ENCODE measurements around the gene VPS4B. TPM values are rescaled to one million over a fixed set of nuclear protein-coding genes. Genes with fewer than 3 reads are reported as not detected.

Gene VPS4B
- total RNA-seq, 8 experiments from 2014 or later, result 21.1 to 47.2 (median 35.3) TPM

DNA sequence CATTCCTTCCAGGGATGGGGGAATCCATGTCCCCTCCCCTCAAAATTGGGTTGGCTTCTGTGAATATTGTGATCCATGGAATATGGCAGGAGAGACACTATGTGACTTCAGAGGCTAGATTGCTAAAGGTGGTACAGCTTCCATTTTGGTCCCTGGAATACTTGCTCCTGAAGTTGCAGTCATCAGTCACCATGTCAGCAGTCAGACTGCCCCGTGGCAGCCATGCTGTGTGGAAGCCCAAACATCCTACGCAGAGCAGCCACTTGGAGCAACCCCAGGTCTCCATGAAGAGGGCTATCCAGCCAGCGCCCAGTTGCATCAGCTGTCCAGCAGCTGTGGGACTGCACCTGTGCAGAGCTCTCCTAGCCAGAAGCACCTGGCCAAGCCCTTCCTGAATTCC, 39.4 kb downstream of the VPS4B start:
- WGBS, 10 experiments, result 73 to 100% (median 83%) methylated on average over 2 to 3 of the region's 3 CpGs; no CpG with 5 or more reads in 5 of the 10 experiments
- in situ Hi-C loops (cut with MboI; ENCODE audit: low pct_unique_long_range_greater_than_20kb in 2 of 9, low sequenced_read_pairs in 9 of 9, unreplicated experiment in 9 of 9), result no loop called here
- Histone ChIP-seq H3K4me1 (replicated peaks in 1 of 2) (no peaks in the 10 kb centered on the region), H3K27ac (no peak overlapping the region), H3K4me3 (no peak overlapping the region)
- no peak for ATAC-seq (replicated peaks in 6 of 8)

- H3K4me3 ChIP-seq, result no peak overlapping the region
- in situ Hi-C loops (cut with MboI; ENCODE audit: low pct_unique_long_range_greater_than_20kb in 2 of 9, low sequenced_read_pairs in 9 of 9, unreplicated experiment in 9 of 9), result no loop called here
- H3K27ac ChIP-seq, result no peak overlapping the region
- ATAC-seq (replicated peaks in 6 of 8), result no peak
- no peaks in the 10 kb centered on the region for H3K4me1 ChIP-seq (replicated peaks in 1 of 2)
- 0 to 90% (median 73%) methylated on average over 1 to 2 of the region's 2 CpGs for WGBS, 10 experiments
These were observed 42.7 kb downstream of the VPS4B start for GRCh38 chr18:63379639-63379962.

DNA sequence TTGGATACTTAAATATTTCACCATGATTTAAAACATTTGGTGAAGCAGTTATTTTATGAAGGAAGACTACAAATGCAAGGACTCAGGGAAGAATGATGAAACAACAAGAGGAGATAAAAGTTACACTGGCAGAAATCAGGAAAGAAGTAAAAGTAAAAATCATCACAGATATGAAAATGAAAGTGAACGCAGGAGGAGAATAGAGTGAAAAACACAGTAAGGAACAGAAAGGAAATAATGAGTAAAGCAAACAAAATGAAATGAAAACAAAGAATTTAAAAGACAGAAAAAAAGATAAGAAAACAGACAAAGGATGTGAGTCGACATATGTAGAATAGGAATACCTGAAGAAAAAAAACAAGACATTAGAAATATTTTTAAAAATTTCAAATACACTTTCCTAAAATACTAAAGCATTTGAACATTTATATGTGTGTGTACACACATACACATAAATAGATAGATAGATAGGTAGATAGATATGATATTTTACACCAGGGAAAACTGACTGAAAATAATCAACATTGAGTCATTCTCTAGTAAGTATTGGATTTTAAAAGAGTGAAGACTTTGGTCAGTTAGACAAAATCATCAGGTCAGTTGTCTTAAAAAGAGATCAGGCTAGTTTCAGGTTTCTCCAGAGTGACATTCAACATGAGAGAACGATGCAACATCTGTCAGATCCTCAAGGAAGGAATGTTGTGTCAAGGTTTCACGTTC, 43.2 kb downstream of the VPS4B start:
- Histone ChIP-seq H3K27ac (no peak overlapping the region), H3K4me3 (no peak overlapping the region), H3K4me1 (replicated peaks in 1 of 2) (no peaks in the 10 kb centered on the region)
- in situ Hi-C loops (cut with MboI; ENCODE audit: low pct_unique_long_range_greater_than_20kb in 2 of 9, low sequenced_read_pairs in 9 of 9, unreplicated experiment in 9 of 9), result no loop called here
- ATAC-seq (replicated peaks in 6 of 8), result no peak
- 50 to 93% (median 80%) methylated on average over 3 to 4 of the region's 4 CpGs for WGBS, 10 experiments

- WGBS, 10 experiments, result 39 to 100% (median 80%) methylated on average over 1 to 2 of the region's 2 CpGs; no CpG with 5 or more reads in 2 of the 10 experiments
- Histone ChIP-seq H3K27ac (no peak overlapping the region), H3K4me3 (no peak overlapping the region), H3K4me1 (replicated peaks in 1 of 2) (no peaks in the 10 kb centered on the region)
- in situ Hi-C loops (cut with MboI; ENCODE audit: low pct_unique_long_range_greater_than_20kb in 2 of 9, low sequenced_read_pairs in 9 of 9, unreplicated experiment in 9 of 9), result no loop called here
- no peak for ATAC-seq (replicated peaks in 6 of 8)
These were observed 44.8 kb downstream of the VPS4B start for GRCh38 chr18:63377275-63377980.

- Histone ChIP-seq H3K4me1 (replicated peaks in 1 of 2) (no peaks in the 10 kb centered on the region), H3K27ac (no peak overlapping the region), H3K4me3 (no peak overlapping the region)
- 42 to 93% (median 83%) methylated on average over 1 to 2 of the region's 2 CpGs; no CpG with 5 or more reads in 3 of the 10 experiments for WGBS, 10 experiments
- no peak for ATAC-seq (replicated peaks in 6 of 8)
- in situ Hi-C loops (cut with MboI; ENCODE audit: low pct_unique_long_range_greater_than_20kb in 2 of 9, low sequenced_read_pairs in 9 of 9, unreplicated experiment in 9 of 9), result no loop called here
These were observed 45.7 kb downstream of the VPS4B start for GRCh38 chr18:63376538-63376937.

DNA sequence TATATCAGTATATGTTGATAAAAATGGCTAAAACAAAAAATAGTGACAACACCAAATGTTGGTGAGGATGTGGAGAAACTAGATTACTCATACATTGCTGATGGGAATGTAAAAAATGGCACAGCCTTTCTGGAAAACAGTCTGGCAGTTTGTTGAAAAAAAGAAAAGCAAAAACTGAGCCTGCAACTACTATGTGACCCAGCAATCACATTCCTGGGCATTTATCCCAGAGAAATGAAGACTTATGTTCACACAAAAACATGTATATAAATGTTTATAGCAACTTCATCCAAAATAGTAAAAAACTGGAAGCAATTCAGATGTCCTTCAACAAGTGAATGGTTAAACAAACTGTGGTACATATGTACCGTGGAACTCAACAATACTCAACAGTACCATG, 47.7 kb downstream of the VPS4B start:
- ATAC-seq (replicated peaks in 6 of 8), result no peak
- 60 to 100% (median 88%) methylated on average over 1 of the region's 1 CpG; no CpG with 5 or more reads in 3 of the 10 experiments for WGBS, 10 experiments
- no peak overlapping the region for H3K4me3 ChIP-seq
- in situ Hi-C loops (cut with MboI; ENCODE audit: low pct_unique_long_range_greater_than_20kb in 2 of 9, low sequenced_read_pairs in 9 of 9, unreplicated experiment in 9 of 9), result no loop called here
- H3K4me1 ChIP-seq (replicated peaks in 1 of 2), result no peaks in the 10 kb centered on the region
- H3K27ac ChIP-seq, result no peak overlapping the region

DNA sequence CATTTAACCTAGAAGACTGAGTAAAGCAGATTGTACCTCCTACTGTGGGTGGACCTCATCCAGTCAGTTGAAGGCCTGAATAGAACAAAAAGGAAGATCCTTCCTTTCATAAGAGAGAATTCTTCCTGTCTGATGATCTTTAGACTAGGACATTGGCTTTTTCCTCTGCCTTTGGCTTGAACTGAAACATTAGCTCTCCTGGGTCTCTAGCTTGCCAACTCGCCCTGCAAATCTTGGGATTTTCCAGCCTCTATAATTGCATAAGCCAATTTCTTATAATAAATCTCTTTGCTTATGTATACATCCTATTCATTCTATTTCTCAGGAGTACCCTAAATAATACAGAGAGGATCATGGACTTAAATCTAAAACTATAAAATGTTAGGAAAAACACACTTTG, 49.1 kb downstream of the VPS4B start:
- 43 to 100% (median 67%) methylated on average over 1 of the region's 1 CpG; no CpG with 5 or more reads in 2 of the 10 experiments for WGBS, 10 experiments
- no peak overlapping the region for H3K27ac ChIP-seq
- in situ Hi-C loops (cut with MboI; ENCODE audit: low pct_unique_long_range_greater_than_20kb in 2 of 9, low sequenced_read_pairs in 9 of 9, unreplicated experiment in 9 of 9), result no loop called here
- no peak for ATAC-seq (replicated peaks in 6 of 8)
- no peak overlapping the region for H3K4me3 ChIP-seq
- H3K4me1 ChIP-seq (replicated peaks in 1 of 2), result no peaks in the 10 kb centered on the region

DNA sequence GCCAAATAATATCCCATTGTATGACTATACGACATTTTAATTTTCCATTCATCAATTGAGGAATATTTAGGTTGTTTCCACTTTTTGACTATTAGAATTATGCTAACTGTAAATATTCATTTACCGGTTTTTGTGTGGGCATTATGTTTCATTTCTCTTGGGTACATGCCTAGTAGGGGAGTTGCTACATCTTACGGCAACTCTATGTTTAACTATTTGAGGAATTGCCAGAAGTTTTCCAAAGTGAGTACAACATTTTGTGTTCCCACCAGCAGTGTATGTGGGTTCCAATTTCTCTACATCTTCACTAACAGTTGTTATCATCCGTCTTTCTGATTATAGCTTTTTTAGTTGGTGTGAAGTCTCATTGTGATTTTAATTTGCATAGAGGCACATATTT, 53.7 kb downstream of the VPS4B start:
- WGBS, 10 experiments, result 37 to 98% (median 90%) methylated on average over 3 to 4 of the region's 4 CpGs
- ATAC-seq (replicated peaks in 6 of 8), result no peak
- H3K27ac ChIP-seq, result no peak overlapping the region
- peaks cover 8 to 13% of the 10 kb centered on the region in 2 donors for H3K4me1 ChIP-seq (replicated peaks in 1 of 2)
- in situ Hi-C loops (cut with MboI; ENCODE audit: low pct_unique_long_range_greater_than_20kb in 2 of 9, low sequenced_read_pairs in 9 of 9, unreplicated experiment in 9 of 9), result no loop called here
- H3K4me3 ChIP-seq, result no peak overlapping the region

DNA sequence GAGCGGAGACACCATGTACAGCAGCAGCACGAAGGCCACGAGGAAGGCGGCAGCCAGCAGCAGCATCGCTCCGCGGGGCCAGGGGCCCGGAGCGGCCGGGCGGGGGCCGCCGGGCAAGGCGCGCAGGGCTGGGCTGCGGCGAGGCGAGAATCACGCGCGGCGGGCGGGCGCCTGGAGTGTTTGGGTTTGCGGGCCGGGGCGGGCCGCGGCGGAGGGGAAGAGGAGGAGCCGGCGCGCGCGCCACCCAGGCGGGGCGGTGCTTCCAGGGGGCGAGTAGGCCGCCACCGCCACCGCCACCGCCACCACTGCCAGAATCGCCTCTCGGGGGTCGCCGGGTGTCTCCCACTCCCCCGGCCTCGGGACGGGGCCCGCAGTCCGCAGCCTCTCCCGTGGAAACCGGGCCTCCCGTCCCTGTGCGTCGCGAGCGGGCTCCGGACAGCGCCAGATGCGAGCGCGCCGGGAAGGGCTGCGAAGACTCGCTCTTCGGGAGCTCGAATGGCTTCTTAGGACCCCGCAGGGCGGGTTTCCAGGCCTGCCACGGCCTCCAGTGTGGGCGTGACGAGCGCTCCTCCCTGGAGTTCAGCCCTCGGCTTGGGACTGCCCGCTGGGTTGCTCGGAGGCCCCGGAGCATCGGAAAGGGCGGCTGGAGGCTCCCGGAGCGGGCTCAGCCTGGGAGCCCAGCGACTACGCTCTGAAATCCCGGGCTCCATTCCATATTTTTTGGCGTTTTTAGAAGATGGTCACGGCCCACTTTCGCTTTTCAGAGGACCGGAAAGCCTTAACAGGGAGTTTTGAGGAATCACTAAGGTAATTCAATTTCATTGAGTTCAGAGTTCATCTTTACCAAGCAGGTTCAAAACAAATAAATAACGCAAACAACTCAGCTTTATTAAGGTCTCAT, 55.0 kb downstream of the VPS4B start, which contains the start of gene KDSR:
Gene KDSR, minus strand, starts transcription at position 154 of the 901 bp plus-strand sequence. Its CDS starts 88 bp downstream, at position 66.
- H3K4me1 ChIP-seq (replicated peaks in 1 of 2), result peaks cover 8 to 13% of the 10 kb centered on the region in 2 donors
- peak within 1 kb of the TSS; percentile 79 to 98 (median 85) for H3K4me3 ChIP-seq
- 0 to 10% (median 0%) methylated on average over 1 to 15 of the region's 90 CpGs; no CpG with 5 or more reads in 3 of the 10 experiments for WGBS, 10 experiments
- H3K27ac ChIP-seq, result peak within 1 kb of the TSS; percentile 81 to 92
- ATAC-seq (replicated peaks in 6 of 8), result peak; percentile 85 to 97 (median 94)
- in situ Hi-C loops (cut with MboI; ENCODE audit: low pct_unique_long_range_greater_than_20kb in 2 of 9, low sequenced_read_pairs in 9 of 9, unreplicated experiment in 9 of 9), result no loop called here

DNA sequence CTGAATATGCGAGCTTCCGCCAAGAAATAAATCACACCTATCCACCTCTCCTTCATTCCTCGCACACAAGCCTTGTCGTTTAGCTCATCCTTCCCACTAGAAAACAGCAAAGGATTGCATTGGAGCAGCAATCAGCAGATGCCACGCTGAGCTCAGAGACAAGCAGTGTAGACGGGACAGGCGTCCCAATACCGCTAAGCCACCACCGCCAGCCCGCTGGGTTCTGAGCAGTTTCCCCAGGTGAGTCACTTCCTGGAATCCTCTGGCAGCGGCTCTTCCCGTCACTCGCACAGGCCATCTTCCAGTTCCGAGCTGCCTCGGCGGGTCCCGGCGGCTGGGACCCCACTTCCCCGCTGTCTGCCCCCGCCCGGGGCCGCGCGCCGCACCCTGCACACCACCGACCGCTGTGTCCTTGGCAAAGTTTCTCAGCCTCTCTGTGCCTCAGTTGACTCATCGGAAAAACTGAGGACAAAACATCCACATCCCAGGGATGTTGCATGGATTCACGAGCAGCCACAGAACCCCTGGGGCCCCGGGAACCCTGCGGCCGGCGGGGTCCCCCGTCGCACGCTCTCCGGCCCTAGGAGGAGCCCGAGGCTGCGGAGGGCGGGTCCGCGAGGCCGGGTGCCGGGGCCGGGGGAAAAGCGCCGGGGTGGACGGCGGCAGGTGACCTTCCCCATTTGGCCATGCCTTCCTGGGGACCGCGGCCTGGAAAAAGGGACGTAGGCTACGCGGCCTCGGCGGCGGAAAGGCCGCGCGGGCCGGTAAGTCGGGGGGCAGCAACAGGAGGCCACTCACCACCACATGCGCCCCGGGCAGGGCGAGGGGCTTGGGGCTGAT, 55.8 kb downstream of the VPS4B start:
- Histone ChIP-seq H3K27ac (peak overlapping the region; percentile 81 to 92), H3K4me3 (peak overlapping the region; percentile 79 to 98 (median 85)), H3K4me1 (replicated peaks in 1 of 2) (peaks cover 8 to 13% of the 10 kb centered on the region in 2 donors)
- in situ Hi-C loops (cut with MboI; ENCODE audit: low pct_unique_long_range_greater_than_20kb in 2 of 9, low sequenced_read_pairs in 9 of 9, unreplicated experiment in 9 of 9), result no loop called here
- 0 to 5% (median 0%) methylated on average over 1 to 13 of the region's 65 CpGs; no CpG with 5 or more reads in 3 of the 10 experiments for WGBS, 10 experiments
- ATAC-seq (replicated peaks in 6 of 8), result peak; percentile 1 to 17 (median 6)

DNA sequence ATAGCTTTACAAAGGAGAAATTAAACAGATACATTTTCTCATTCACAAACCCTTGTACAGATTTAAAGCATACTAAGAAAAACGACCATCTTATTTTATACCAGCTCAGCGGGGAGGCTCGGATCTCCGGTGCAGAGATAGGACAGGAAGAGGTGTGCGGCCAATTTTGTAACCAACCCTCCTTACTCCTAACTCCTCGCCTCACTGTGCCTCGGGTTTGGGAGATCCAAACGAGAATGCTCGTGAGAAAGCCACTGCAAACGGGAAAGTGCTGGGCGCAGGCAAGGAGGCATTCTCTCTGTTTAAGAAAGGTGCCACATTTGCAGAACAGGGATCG, 56.4 kb downstream of the VPS4B start:
- Histone ChIP-seq H3K27ac (no peak overlapping the region), H3K4me1 (replicated peaks in 1 of 2) (peaks cover 8 to 13% of the 10 kb centered on the region in 2 donors), H3K4me3 (peak overlapping the region; percentile 79 to 98 (median 85))
- in situ Hi-C loops (cut with MboI; ENCODE audit: low pct_unique_long_range_greater_than_20kb in 2 of 9, low sequenced_read_pairs in 9 of 9, unreplicated experiment in 9 of 9), result no loop called here
- WGBS, 10 experiments, result 0 to 20% (median 3%) methylated on average over 1 to 7 of the region's 12 CpGs; no CpG with 5 or more reads in 2 of the 10 experiments
- ATAC-seq (replicated peaks in 6 of 8), result no peak

GRCh38 chr18:63363951-63364350, 58.3 kb downstream of the VPS4B start:
- ATAC-seq (replicated peaks in 6 of 8), result no peak

More at GRCh38 chr18:63363951-63364350, 58.3 kb downstream of the VPS4B start:
- in situ Hi-C loops (cut with MboI; ENCODE audit: low pct_unique_long_range_greater_than_20kb in 2 of 9, low sequenced_read_pairs in 9 of 9, unreplicated experiment in 9 of 9), result no loop called here
- Histone ChIP-seq H3K27ac (no peak overlapping the region), H3K4me3 (no peak overlapping the region), H3K4me1 (replicated peaks in 1 of 2) (peaks cover 8 to 13% of the 10 kb centered on the region in 2 donors)
- WGBS, 10 experiments, result 80 to 100% (median 100%) methylated on average over 1 to 2 of the region's 2 CpGs; no CpG with 5 or more reads in 5 of the 10 experiments
